Memory B cell (primary cell): ENCODE measurements around the gene KLHL29.

Experiments used
- ATAC-seq: fragments of 150-1000 bp; cut with Tn5 transposase; 2 replicates; pipeline ENCODE4 v1.10.0; 2021; ENCODE audit warnings: low read depth, mild to moderate bottlenecking, moderate library complexity
- DNase-seq, 2 donors: peaks; one replicate each; pipeline ENCODE4 v3.0.0; 2022; ENCODE audit warnings: low spot score in 2 of 2
- H3K27ac Mint-ChIP-seq: one replicate; pipeline ENCODE4 v1.8.0; 2022; ENCODE audit warnings: mild to moderate bottlenecking, moderate library complexity, mixed read lengths
- H3K27me3 Mint-ChIP-seq: one replicate; pipeline ENCODE4 v1.8.0; 2022; ENCODE audit warnings: mixed read lengths
- H3K36me3 Mint-ChIP-seq: one replicate; pipeline ENCODE4 v1.8.0; 2022; ENCODE audit warnings: mild to moderate bottlenecking, mixed read lengths
- H3K4me1 Mint-ChIP-seq: one replicate; pipeline ENCODE4 v1.8.0; 2022; ENCODE audit warnings: mixed read lengths
- H3K4me3 Mint-ChIP-seq: one replicate; pipeline ENCODE4 v1.8.0; 2022; ENCODE audit warnings: mild to moderate bottlenecking, moderate library complexity, mixed read lengths
- H3K9me3 Mint-ChIP-seq: one replicate; pipeline ENCODE4 v1.8.0; 2022; ENCODE audit warnings: mixed read lengths

The KLHL29 gene

DNA sequence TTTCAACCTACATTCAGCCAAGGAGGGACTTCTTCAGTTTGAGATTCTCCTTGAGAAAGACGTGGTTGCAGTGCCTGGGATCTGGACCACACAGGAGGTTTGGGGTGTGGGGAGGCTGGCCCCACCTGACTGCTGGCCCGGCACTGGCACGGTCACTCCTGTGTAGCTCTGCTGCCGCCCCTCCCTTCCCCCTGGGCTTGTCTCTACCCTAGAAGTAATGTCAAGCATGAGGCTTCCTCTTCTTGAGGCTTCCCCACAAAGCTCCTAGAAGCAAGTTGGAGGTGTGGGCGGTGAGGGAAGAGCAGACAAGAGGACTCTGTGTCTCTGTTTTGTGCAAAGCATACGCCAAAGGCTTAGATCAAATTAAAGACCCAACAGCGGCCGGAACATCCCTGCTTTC, 8.7 kb downstream of the KLHL29 start:
- H3K4me1 Mint-ChIP-seq = peaks cover 6% of the 10 kb centered on the region
- H3K27me3 Mint-ChIP-seq = peaks cover 8% of the 10 kb centered on the region
- H3K9me3 Mint-ChIP-seq = no peaks in the 10 kb centered on the region
- no peak overlapping the region for H3K27ac Mint-ChIP-seq
- no peak overlapping the region for H3K4me3 Mint-ChIP-seq
- H3K36me3 Mint-ChIP-seq = no peaks in the 10 kb centered on the region
- ATAC-seq (no peak), DNase-seq (no peak)

DNA sequence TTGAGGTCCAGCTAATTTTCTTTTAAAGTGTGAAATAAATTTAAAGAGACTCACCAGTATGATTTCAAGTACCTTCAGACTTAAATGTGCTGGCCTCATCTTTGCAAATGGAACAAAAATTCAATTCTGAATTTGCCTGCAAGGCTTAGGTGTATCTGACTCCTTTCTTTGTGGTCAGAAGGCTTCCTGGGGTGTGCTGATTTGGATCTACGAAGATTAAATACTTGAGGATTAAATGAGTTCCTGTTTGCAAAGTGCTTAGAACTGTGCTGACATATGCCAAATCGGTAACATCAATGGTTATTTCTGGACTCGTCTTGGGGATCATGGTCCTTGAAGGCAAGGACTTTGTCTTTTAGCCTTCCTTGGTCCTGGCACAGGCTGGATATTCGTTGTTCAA, 9.7 kb downstream of the KLHL29 start:
- Mint-ChIP-seq H3K27ac (no peak overlapping the region), H3K27me3 (peaks cover 6% of the 10 kb centered on the region), H3K9me3 (no peaks in the 10 kb centered on the region), H3K36me3 (no peaks in the 10 kb centered on the region), H3K4me3 (no peak overlapping the region), H3K4me1 (peaks cover 4% of the 10 kb centered on the region)
- DNase-seq (no peak), ATAC-seq (no peak)

DNA sequence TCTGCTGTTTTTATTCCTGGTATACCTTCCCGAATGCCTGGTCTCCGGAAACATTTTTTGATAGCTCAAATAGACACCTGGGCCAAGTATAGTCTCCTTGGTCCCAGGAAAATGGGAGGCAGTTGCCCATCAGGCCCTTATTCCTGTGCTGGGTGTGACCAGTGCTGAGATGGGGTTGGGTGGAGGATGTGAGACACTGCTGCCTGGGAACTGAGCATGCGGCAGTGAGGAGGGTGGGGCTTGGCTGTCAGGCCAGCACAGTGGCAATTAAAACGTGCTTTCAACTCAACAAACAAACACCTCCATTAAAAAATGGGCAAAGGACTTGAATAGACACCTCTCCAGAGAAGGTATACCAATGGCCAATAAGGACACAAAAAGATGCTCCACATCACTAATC, 12.5 kb downstream of the KLHL29 start:
- Mint-ChIP-seq H3K36me3 (no peaks in the 10 kb centered on the region), H3K4me3 (no peak overlapping the region), H3K27ac (no peak overlapping the region), H3K4me1 (peaks cover 2% of the 10 kb centered on the region), H3K9me3 (no peaks in the 10 kb centered on the region), H3K27me3 (no peaks in the 10 kb centered on the region)
- ATAC-seq = no peak
- no peak for DNase-seq

DNA sequence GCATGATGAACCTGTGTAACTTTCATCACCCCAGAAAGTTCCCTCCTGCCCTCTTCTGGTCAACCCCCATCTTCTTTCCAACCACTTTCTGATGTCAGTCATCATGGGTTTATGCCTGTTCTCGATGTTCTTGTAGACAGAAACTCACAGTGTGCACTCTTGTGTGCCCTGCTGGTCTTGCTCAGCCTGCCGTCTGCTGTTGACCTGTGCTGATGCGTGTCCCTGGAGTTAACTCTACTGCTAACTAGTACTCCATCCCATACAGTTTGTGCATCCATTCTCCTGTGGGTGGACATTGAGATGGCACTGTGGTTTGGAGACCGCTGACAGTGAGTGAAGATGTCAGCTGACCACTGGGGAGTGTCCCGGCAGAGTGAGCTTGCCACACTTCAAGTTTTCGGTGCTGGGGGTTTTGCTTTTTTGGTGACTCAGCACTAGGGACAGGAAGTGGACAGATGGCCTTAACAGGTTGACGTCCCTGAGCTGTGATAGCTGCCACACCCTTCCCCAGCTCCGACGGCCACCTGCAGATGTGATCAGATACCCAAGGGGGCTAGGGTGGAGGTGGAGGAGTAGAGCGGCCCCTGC, 14.8 kb downstream of the KLHL29 start:
- ATAC-seq (peak; percentile 20), DNase-seq (no peak)
- Mint-ChIP-seq H3K9me3 (no peaks in the 10 kb centered on the region), H3K27ac (no peak overlapping the region), H3K36me3 (no peaks in the 10 kb centered on the region), H3K27me3 (no peaks in the 10 kb centered on the region), H3K4me1 (peaks cover 9% of the 10 kb centered on the region), H3K4me3 (no peak overlapping the region)

DNA sequence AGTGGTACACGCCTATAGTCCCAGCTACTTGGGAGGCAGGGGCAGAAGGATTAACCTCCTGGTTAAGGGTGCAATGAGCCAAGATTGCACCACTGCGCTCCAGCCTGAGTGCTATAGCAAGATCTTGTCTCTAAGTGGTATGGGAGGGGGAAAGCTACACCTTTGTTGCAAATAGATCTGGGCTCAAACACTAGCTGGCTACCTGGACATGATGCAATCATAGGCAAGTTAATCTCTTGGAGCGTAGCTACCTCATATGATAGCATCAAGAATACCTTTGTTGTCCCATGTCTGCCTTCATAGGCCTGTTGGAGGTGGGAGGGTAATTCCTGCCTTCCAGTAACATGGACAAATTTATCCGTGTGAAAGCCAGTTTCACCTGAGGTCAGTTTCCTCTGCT, 15.7 kb downstream of the KLHL29 start:
- H3K4me1 Mint-ChIP-seq = peaks cover 10% of the 10 kb centered on the region
- DNase-seq (no peak), ATAC-seq (no peak)
- H3K27me3 Mint-ChIP-seq = no peaks in the 10 kb centered on the region
- H3K4me3 Mint-ChIP-seq = no peak overlapping the region
- H3K36me3 Mint-ChIP-seq = no peaks in the 10 kb centered on the region
- H3K27ac Mint-ChIP-seq = no peak overlapping the region
- no peaks in the 10 kb centered on the region for H3K9me3 Mint-ChIP-seq

DNA sequence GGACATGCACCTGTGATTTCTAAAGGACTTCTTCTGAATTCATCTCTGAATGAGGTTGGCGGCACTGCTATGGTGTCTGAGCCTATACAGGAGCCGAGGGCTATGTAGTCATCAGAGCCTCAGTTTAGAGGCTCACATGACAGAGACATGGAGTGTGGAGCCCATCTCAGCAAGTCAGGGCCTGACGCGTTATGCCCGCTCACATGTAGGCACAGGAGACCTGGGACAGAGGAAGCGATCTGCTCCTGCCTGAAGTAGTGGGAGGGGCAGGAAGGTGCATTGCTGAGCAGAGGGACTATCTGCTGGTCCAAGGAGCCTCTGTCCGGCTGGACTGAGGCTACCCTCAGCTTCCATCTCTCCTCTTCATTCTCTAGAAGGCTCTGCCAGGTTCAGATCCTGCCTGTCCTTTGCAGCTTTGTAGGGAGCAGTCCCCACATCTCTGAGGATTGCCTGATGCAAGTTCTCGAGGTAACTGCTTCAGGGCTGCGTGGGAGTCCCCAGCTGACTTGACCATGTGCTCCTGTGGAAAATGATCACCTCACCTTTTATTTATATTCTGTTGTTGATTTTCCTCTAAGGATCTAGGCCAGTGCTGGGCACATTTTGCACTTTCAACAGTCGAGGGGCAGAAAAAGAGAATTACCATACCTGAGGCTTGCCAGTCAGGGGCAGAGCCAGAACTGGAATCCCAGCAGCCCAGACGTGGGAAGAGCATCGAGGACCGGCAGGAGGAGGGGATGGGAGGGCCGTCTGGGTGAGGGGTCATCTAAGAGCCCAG, 16.6 kb downstream of the KLHL29 start:
- no peaks in the 10 kb centered on the region for H3K27me3 Mint-ChIP-seq
- H3K27ac Mint-ChIP-seq = no peak overlapping the region
- no peaks in the 10 kb centered on the region for H3K9me3 Mint-ChIP-seq
- no peaks in the 10 kb centered on the region for H3K36me3 Mint-ChIP-seq
- no peak for ATAC-seq
- DNase-seq = no peak
- peaks cover 10% of the 10 kb centered on the region for H3K4me1 Mint-ChIP-seq
- no peak overlapping the region for H3K4me3 Mint-ChIP-seq

DNA sequence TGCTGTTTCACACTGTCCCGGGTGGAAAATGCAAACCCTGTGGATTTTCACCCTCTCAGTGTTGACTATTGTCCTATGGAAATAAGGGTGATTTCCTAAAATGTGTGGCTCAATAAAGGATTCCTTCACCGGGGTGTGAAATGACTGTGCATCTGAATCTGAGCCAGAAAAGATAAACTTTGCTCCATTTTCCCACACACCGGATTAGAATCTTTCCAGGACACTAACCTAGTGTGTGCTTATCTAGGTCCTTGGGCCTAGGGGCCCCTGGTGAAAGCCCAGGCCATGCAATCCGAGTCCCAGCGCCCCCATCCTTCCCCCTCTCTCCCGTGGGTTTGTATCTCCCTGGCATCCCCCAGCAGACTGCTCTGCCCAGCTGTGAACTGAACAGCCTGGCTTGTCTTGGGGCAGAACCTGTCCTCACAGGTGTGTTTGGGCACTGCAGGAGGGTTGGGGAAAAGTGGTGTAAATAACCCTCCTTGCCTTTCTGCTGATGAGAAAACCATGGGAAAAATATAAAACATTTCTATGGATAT, 17.3 kb downstream of the KLHL29 start:
- no peaks in the 10 kb centered on the region for H3K27me3 Mint-ChIP-seq
- H3K4me3 Mint-ChIP-seq = no peak overlapping the region
- no peaks in the 10 kb centered on the region for H3K9me3 Mint-ChIP-seq
- H3K36me3 Mint-ChIP-seq = no peaks in the 10 kb centered on the region
- peaks cover 10% of the 10 kb centered on the region for H3K4me1 Mint-ChIP-seq
- no peak overlapping the region for H3K27ac Mint-ChIP-seq
- ATAC-seq (no peak), DNase-seq (no peak)

DNA sequence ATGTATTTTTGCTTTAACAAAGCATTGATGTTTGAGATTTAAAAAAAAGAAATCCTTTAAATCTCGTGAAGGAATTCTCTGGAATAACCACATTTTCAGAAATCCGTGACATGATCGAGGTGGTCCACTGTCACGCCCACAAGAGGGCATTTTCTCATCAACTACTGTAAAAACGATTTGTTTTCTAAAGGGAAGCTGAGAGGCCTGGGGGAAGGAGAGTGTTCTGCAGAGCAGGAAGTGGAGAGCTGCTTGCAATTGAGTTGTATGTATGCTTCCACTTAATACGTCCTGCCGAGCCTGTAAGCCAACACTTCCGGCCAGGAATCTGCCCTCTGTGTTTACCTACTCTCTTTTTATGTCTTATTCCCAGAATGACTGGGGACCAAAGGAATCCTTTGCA, 19.4 kb downstream of the KLHL29 start:
- peaks cover 2% of the 10 kb centered on the region for H3K36me3 Mint-ChIP-seq
- peak; percentile 75 for ATAC-seq
- DNase-seq = no peak

DNA sequence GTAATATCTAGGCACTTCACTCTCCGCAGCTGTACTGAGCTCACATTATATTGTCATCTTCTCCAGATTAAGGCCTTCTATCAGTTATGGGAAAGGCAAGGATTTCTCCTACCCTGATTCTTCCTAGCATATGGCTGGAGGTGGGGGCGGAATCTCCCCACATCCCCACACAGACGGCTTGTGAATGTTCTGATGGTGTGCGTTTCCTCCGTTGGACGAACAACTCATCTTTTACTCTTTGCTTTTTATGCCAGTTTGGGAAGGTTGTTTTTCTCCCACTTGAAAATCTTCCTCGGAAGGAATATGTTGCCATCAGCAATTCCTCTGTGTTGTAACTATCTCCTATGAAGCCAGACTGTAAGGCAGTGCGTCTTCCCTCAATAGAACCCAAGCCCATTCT, 24.3 kb downstream of the KLHL29 start:
- Mint-ChIP-seq H3K4me3 (no peak overlapping the region), H3K36me3 (peaks cover 4% of the 10 kb centered on the region), H3K27me3 (peaks cover 10% of the 10 kb centered on the region), H3K27ac (no peak overlapping the region), H3K9me3 (no peaks in the 10 kb centered on the region), H3K4me1 (peaks cover 6% of the 10 kb centered on the region)
- DNase-seq (no peak), ATAC-seq (no peak)

More for the DNA sequence above, 19.4 kb downstream of the KLHL29 start:
- H3K4me1 Mint-ChIP-seq = peaks cover 10% of the 10 kb centered on the region
- H3K4me3 Mint-ChIP-seq = peak overlapping the region; percentile 38
- no peaks in the 10 kb centered on the region for H3K9me3 Mint-ChIP-seq
- peak overlapping the region; percentile 5 for H3K27ac Mint-ChIP-seq
- peaks cover 1% of the 10 kb centered on the region for H3K27me3 Mint-ChIP-seq

DNA sequence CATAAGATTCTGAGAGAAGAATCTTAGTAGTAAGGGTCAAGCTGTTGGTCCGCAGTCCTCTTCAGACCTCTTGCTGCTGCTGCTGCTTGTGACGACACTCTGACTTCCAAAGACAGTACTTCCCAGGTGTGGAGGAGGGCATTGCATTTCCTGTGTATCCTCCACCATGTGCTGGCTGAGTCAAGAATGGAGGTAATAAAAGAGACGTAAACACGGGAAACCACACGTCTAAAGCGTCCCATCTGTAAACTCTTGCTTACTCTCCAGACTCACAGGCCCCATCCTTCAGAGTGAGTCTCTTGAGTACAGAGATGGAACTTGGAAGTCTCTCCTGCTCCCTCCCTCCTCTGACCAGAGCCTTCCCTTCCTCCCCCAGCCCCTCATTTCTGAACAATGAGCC, 25.6 kb downstream of the KLHL29 start:
- Mint-ChIP-seq H3K9me3 (no peaks in the 10 kb centered on the region), H3K36me3 (peaks cover 4% of the 10 kb centered on the region), H3K27ac (no peak overlapping the region), H3K27me3 (peaks cover 10% of the 10 kb centered on the region), H3K4me3 (no peak overlapping the region), H3K4me1 (peaks cover 2% of the 10 kb centered on the region)
- DNase-seq (no peak), ATAC-seq (no peak)

DNA sequence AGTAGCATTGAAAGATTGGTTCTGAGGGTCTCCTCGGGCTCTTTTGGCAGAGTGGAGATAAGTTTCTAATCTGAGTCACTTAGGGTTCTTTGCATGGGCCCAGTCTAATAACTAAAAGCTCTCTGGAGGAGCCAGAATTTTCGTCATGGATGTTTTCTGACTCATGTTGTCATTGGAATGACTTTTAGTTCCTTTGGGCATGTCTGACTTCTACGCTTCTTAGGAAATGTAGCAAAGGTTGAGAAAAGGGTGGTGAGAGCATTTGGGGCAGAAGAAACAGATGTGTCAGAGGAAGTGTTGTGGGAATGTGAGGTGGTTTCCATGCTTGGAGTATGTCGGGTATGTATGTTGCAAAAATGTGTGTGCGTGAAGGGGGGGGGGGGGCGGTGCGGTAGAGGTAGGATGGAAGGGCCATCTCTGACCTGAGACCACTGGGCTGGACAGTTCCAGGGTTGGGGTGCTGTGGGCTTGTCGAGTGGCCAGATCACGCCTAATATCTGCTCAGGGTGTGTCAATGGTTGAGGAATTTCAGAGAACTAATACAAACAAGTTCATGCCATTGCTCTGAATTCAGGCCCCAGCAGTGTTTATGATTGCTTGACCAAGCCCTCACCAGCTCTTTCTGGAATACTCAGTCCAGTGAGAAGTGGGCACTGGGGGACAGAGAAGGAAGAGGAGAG, 26.9 kb downstream of the KLHL29 start:
- no peak for ATAC-seq
- Mint-ChIP-seq H3K4me3 (no peak overlapping the region), H3K27me3 (peaks cover 10% of the 10 kb centered on the region), H3K4me1 (peaks cover 2% of the 10 kb centered on the region), H3K9me3 (no peaks in the 10 kb centered on the region), H3K36me3 (peaks cover 4% of the 10 kb centered on the region), H3K27ac (no peak overlapping the region)
- no peak for DNase-seq

DNA sequence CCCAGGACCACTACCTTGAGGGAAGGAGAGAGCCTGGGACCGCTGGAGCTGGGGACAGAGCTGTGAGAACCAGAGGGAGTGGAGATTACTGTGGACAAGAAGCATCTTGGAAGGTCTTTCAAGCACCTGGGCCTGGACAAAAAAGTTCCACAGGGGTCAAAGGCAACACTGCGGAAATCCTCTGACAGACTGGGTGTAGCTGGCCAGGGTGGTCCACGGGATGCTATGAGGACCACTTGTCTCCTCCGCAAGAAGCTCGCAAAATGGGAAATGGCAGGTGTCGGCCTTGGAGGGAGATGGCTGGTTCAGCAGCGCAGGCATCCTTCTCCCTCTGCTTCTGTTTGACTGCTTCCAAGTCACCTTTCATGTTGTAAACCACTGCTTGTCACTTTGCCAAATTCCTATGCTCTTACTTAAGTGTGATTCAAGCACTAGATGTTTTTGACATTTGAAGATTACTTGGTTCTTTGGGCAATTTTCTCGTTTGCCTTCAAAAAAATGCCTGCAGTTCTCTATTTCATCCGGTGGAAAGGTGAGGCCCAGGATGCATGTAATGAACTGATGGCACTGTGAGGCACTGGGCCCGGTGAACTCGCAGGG, 27.7 kb downstream of the KLHL29 start:
- no peak overlapping the region for H3K27ac Mint-ChIP-seq
- peaks cover 2% of the 10 kb centered on the region for H3K4me1 Mint-ChIP-seq
- no peak overlapping the region for H3K4me3 Mint-ChIP-seq
- H3K9me3 Mint-ChIP-seq = no peaks in the 10 kb centered on the region
- ATAC-seq = no peak
- H3K27me3 Mint-ChIP-seq = peaks cover 10% of the 10 kb centered on the region
- no peak for DNase-seq
- H3K36me3 Mint-ChIP-seq = peaks cover 4% of the 10 kb centered on the region

DNA sequence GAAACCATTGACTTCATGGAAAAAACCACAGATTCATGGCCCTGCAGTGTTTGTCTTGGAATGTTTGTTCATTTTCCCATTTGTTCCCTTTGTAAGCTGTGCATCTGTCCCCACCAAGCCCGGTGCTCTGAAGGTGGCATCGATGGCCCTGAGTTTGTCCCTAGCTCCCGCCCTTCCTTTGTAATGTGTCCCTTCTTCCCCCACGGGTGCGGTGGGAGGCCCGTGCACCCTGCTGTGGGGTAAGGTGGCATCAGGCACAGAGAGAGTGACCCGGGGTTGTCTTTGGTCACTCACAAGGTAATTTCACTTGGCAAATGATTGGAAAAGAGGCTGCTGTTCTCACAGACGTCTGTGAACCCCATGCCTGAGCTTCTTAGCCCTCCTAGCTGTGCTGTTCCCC, 28.7 kb downstream of the KLHL29 start:
- no peaks in the 10 kb centered on the region for H3K9me3 Mint-ChIP-seq
- H3K27ac Mint-ChIP-seq = no peak overlapping the region
- H3K36me3 Mint-ChIP-seq = peaks cover 2% of the 10 kb centered on the region
- peaks cover 2% of the 10 kb centered on the region for H3K4me1 Mint-ChIP-seq
- no peak overlapping the region for H3K4me3 Mint-ChIP-seq
- ATAC-seq (no peak), DNase-seq (no peak)
- peaks cover 9% of the 10 kb centered on the region for H3K27me3 Mint-ChIP-seq

DNA sequence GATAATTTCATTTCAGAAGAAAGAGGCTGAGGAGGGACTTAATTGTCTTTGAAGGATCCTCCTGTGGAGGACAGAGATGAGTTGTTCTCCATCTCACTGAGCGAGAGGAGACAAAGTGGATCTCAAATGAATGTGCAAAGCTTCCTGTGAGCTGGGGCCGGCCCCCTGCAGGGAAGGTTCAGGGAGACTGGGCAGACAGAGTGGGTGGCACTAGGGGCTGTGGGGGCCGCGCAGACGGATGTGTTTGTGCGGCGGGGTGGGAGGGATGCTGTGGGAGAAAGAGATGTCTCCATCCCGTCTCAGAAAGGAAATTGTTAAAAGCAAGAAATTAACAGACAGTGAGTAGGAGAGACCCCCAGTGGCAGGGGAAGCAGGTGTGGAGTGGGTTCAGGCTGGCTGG, 29.1 kb downstream of the KLHL29 start:
- Mint-ChIP-seq H3K4me3 (no peak overlapping the region), H3K27me3 (peaks cover 9% of the 10 kb centered on the region), H3K27ac (no peak overlapping the region), H3K4me1 (peaks cover 2% of the 10 kb centered on the region), H3K36me3 (peaks cover 2% of the 10 kb centered on the region), H3K9me3 (no peaks in the 10 kb centered on the region)
- ATAC-seq (no peak), DNase-seq (no peak)
